ENCODE measurements around the gene RABGAP1L. TPM values are rescaled to one million over a fixed set of nuclear protein-coding genes. Genes with fewer than 3 reads are reported as not detected.

RABGAP1L gene
- total RNA-seq, 2 donors from 2014 or later, result 37.9 to 59.8 TPM

- H3K9me3 ChIP-seq, result no peaks in the 10 kb centered on the region
- H3K27ac ChIP-seq, result no peak overlapping the region
- no peaks in the 10 kb centered on the region for H3K4me1 ChIP-seq (ENCODE audit: control insufficient read depth in 1 of 2, low read depth in 2 of 2)
- H3K4me3 ChIP-seq, result no peak overlapping the region
- H3K36me3 ChIP-seq, result no peaks in the 10 kb centered on the region
- no peak for ATAC-seq (ENCODE audit: insufficient number of reproducible peaks, low FRiP score, low read depth)
- no peak for TF ChIP-seq CTCF (IDR thresholded peaks at IDR 0.05)
- no peak for DNase-seq (ENCODE audit: low spot score)
- H3K27me3 ChIP-seq (replicated peaks; ENCODE audit: insufficient read depth), result no peaks in the 10 kb centered on the region
These were observed 124.7 kb downstream of the RABGAP1L start for GRCh38 chr1:174284052-174284451.

DNA sequence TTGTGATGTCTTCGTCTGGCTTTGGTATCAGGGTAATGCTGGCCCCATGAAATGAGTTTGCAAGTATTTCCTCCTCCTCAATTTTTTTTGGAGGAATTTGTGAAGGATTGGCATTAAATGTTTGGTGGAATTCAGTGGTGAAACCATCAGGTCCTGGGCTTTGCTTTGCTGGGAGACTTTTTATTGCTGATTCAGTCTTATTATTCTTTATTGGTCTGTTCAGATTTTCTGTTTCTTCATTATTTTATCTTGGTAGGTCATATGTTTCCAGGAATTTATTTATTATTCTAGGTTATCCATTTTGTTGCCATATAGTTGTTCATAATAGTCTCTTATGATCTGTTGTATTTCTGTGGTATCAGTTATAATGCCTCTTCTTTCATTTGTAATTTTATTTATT, 126.7 kb downstream of the RABGAP1L start:
- no peak for TF ChIP-seq CTCF (IDR thresholded peaks at IDR 0.05)
- Histone ChIP-seq H3K27me3 (replicated peaks; ENCODE audit: insufficient read depth) (no peaks in the 10 kb centered on the region), H3K4me1 (ENCODE audit: control insufficient read depth in 1 of 2, low read depth in 2 of 2) (no peaks in the 10 kb centered on the region), H3K27ac (no peak overlapping the region), H3K36me3 (peaks cover 4% of the 10 kb centered on the region), H3K9me3 (peaks cover 4% of the 10 kb centered on the region), H3K4me3 (no peak overlapping the region)
- no peak for ATAC-seq (ENCODE audit: insufficient number of reproducible peaks, low FRiP score, low read depth)
- no peak for DNase-seq (ENCODE audit: low spot score)

- H3K9me3 ChIP-seq, result peaks cover 5% of the 10 kb centered on the region
- peaks cover 4% of the 10 kb centered on the region for H3K36me3 ChIP-seq
- no peaks in the 10 kb centered on the region for H3K27me3 ChIP-seq (replicated peaks; ENCODE audit: insufficient read depth)
- ATAC-seq (ENCODE audit: insufficient number of reproducible peaks, low FRiP score, low read depth), result no peak
- no peak for DNase-seq (ENCODE audit: low spot score)
- TF ChIP-seq CTCF (IDR thresholded peaks at IDR 0.05), result no peak
- no peaks in the 10 kb centered on the region for H3K4me1 ChIP-seq (ENCODE audit: control insufficient read depth in 1 of 2, low read depth in 2 of 2)
- no peak overlapping the region for H3K27ac ChIP-seq
- H3K4me3 ChIP-seq, result no peak overlapping the region
These were observed 130.5 kb downstream of the RABGAP1L start for GRCh38 chr1:174289644-174290310.

- H3K4me1 ChIP-seq (ENCODE audit: control insufficient read depth in 1 of 2, low read depth in 2 of 2), result no peaks in the 10 kb centered on the region
- H3K9me3 ChIP-seq, result peaks cover 5% of the 10 kb centered on the region
- H3K36me3 ChIP-seq, result peaks cover 4% of the 10 kb centered on the region
- DNase-seq (ENCODE audit: low spot score) (no peak), ATAC-seq (ENCODE audit: insufficient number of reproducible peaks, low FRiP score, low read depth) (no peak)
- H3K4me3 ChIP-seq, result no peak overlapping the region
- TF ChIP-seq CTCF (IDR thresholded peaks at IDR 0.05), result no peak
- H3K27ac ChIP-seq, result no peak overlapping the region
- no peaks in the 10 kb centered on the region for H3K27me3 ChIP-seq (replicated peaks; ENCODE audit: insufficient read depth)
These were observed 131.7 kb downstream of the RABGAP1L start for GRCh38 chr1:174291059-174291458.

DNA sequence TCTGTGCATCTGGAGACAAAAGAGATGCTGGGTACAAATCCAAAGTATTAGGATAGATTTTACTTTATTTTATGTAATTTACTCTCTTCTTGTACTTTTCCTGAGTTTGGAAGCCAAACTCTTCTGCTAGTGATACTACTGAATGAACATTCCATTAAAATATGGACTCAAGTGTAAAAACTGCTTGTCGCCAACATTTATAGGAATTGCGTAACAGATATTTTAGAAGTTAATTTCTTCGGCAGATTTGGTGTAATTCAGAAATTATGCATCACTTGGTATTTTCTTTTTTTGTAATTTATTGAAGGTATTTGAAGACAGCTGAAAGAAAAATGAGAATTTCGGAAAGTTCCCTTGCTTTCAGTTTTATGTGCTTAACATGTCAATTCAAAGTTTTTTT, 137.0 kb downstream of the RABGAP1L start:
- no peak for TF ChIP-seq CTCF (IDR thresholded peaks at IDR 0.05)

More for the DNA sequence above, 137.0 kb downstream of the RABGAP1L start:
- Histone ChIP-seq H3K4me3 (no peak overlapping the region), H3K36me3 (peaks cover 2% of the 10 kb centered on the region), H3K9me3 (no peaks in the 10 kb centered on the region), H3K27ac (no peak overlapping the region), H3K27me3 (replicated peaks; ENCODE audit: insufficient read depth) (no peaks in the 10 kb centered on the region), H3K4me1 (ENCODE audit: control insufficient read depth in 1 of 2, low read depth in 2 of 2) (no peaks in the 10 kb centered on the region)
- DNase-seq (ENCODE audit: low spot score) (no peak), ATAC-seq (ENCODE audit: insufficient number of reproducible peaks, low FRiP score, low read depth) (no peak)

All from thoracic aorta (tissue), 2 donors.